ENCODE data around the gene ING3.
"Not testable (repeated sequence)": the region's sequence is repeated elsewhere in the genome, so short reads cannot be mapped to it uniquely, and the experiment has no call there.

The ING3 gene

DNA sequence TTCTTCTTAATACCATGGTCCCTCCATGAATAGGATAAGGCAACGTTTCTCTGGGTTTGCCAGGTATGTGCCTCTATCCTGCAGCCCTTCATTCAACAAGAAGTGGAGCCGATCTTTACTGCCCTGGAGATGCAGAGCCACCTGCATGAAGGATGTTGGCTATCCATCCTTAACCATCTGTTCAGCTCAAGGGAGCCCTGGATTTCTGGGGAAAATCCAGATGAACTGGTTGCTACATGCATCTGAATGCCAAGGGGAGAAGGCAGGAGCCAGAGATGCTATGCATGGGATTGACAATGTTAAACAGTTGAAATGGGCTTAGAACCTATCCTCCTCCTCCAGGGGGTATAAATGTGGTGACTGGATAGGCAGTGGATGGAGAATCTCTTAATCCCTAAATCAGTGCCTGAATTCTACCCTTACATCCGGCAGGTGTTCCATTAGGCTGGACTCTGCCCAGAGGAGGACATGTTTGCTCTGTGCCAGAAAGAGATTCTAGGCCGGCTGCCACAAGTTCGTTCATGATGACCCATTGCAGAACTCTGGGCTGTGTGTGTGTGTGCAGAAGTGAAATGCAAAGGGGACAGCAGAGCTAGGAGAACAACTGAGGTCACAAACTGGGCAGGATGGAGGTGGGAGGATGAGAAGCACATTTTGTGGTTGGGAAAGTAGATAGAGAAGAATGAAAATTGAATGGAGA lies 53.6 kb downstream of the ING3 start:
- DNase-seq = no peak

GRCh38 chr7:121005058-121005457 lies 54.5 kb downstream of the ING3 start:
- not testable (repeated sequence) for DNase-seq

- DNase-seq = no peak
Observed at GRCh38 chr7:121005996-121006584, 55.5 kb downstream of the ING3 start.

- no peak for DNase-seq
Observed at GRCh38 chr7:121006711-121007315, 56.2 kb downstream of the ING3 start.

DNA sequence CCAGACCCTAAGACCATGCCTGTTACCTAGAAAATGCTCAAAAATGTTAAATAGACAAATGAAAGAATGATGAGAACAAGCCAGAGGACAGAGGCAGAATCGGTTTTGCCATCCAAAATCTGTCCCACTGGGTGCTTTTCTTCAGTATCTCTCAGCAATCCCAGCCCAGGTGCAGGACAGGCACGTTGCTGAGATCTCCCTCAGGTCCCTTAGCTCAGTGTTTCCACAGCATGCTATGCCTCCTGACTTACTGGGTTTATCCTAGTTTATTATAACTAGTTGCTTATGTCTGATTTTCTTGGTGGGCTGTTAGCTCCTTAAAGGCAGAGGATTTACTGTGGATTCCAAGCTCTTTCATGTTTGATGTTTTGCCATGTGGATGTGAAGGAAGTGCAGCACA lies 58.2 kb downstream of the ING3 start:
- DNase-seq = no peak

DNA sequence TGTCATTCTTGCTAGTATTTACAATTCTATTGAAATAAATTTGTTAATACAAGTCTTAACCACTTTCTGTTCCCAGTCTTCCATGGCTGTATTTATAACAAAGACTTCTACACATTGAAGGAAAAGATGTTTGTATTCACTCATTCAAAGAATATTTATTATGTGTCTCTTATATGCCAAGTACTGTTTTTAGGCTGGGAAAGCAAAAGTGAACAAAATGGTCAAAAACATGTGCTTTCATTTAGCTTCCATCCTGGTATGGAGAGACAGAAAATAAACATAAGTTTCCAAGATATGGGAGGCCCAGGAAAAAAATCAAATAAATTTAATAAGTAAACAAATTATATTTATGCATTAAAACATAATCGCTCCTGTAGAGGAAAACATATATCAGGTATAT lies 60.8 kb downstream of the ING3 start:
- no peak for DNase-seq

- no peak for DNase-seq
Observed at GRCh38 chr7:121012170-121012874, 61.7 kb downstream of the ING3 start.

DNA sequence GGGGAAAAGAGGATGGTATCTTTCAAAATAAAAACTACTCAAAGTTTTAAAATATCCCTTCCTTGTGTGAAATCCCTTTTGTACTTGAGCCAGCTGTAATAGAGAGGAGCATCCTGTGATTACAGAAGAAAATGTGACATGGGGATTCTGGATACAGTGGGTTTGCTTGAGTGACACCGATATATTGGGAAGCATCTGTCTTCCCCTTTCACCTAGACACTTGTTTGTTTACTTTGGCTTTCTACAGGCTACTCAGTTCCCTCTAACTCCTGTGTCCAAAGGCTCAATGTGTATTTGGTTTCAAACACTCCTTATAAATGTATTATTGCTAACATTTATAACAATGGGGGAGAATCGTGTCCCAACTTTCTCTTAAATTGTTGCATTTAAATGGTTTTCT lies 62.3 kb downstream of the ING3 start:
- no peak for DNase-seq

DNA sequence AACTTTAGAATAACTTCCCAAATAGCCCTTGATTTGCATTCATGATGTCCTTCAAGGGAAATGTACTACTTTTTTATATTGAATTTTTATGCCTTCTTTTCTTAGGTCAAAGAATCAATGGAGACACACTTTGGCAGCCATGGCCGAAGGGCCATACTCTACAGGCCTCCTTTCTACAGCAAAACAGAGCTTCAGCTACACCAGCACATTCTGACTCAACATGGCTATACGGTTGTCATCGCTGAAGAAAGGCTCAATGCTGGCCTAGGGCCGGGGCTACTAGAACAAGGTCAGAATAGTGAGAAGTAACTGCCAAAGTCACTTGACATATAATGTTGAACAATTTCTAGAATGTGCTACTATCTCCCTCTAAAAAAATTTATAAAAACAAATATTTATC lies 65.0 kb downstream of the ING3 start:
- no peak for DNase-seq

GRCh38 chr7:121016966-121017365 lies 66.4 kb downstream of the ING3 start:
- no peak for DNase-seq

GRCh38 chr7:121017586-121017985 lies 67.0 kb downstream of the ING3 start:
- no peak for DNase-seq

DNA sequence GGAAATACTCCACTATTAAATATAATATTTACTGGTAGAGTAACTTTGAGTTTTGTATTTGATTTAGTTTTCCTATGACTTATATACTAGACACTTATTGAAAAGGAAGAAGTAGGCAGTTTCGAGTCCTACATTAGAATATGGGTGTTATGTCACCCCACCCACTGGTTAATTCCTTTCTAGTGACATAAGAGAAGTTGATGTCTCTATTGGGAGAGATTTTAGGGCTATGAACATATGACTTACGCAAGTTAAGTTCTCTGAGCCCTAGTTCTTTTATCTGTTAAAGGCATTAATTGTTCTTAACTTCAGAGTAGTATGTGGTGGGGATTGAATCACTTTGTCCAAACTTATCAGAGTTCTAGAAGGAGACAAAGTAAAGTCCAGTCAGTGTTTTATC lies 68.4 kb downstream of the ING3 start:
- no peak for DNase-seq

GRCh38 chr7:121020249-121020988 lies 69.8 kb downstream of the ING3 start:
- DNase-seq = no peak

DNA sequence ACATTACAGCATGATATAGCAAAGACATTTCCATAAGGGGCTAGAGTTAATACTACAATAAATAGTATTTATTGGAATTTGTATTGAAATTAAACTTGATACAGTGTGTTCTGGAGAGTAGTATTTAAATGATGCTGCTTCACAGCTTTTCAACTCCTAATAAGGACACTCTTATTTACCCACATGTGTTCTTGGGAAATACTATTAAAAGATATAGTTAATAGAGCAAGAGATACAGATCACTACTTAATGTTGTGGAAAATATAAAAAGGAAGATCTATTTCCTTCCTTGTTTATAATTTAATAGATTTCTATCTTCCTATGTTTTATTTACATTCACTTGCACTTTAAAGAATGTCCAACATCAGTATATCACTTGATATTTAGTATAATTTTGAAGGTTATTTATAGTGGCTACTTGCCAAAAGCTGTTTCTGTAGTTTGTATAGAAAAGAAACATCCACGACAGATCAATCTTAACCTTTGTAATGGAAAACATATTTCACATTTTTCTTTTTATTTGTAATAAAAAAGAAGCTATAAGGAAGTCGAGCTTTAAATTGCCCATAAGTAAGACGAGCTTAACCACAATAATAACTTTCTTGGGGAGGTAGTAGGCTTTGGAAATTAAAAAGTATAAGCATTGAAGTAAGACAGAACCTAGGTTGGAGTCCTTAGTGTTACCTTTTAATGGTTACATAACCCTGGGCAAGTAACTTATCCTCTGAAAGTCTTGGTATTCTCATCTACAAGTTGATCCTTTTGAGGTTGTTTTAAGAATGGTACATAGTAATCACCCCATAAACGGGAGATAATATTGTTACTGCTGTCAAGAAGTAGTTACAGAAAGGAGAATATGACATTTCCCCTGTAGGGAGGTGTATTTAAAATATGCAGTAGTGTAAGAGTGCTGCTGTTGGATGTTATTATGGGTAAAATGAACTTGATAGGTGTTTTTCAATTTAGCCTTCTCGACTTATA lies 70.7 kb downstream of the ING3 start:
- no peak for DNase-seq

GRCh38 chr7:121023194-121023593 lies 72.6 kb downstream of the ING3 start:
- no peak for DNase-seq

DNA sequence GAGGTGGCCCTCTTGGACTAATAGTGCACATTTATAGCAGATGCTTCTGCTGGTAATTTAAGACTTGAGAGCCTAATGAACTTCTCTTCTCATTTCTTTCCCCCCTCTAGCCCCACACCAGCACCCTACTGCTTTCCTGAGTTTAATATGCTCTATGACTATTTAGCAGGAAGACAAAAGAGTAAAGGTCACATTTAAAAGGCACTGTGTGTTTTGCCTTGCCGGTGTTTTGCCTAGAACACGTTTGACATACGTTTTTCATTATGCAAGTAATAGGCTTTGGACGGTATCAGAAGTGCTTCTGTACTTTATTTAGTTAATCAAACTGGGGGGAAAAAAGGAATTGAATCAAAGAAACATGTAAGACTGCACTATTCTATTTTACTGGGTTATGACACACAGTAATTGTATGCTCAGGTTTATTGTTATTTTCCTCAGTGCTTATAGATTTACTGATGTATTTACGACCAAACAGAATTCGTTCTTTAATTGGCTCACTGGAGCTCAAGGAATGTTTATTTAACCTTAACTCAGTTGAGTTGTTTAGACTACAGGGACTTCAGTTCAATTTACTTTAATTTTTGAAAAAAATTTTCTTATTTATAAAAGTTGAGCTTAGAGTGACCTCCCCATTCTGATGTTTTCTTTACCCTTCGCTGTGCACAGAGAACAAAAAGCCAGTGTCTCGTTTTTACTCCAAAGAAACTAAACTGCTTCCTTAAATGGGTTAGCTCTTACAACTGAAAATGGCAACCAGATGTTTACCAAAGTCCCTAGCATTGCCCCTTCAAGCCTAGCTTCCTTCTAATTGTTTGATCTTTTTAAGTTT lies 73.3 kb downstream of the ING3 start:
- DNase-seq = no peak

DNA sequence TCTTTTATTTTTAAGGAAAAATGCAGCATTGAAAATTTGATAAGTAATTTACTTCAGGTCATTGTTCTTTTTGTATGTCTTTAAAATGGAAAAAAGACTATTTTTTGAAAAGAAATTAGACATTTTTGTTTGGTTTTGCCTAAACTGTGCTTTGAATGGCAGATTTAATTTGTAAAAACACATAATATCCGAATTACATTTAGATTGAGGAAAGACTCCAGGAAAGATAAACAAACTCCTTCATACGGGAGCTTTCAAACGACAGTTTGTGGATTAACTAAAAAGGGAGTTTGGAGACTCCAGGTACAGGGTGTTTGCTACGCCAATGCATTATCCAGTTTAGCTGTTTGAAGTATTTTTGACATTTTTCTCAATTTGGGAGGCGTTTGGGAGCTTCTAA lies 74.0 kb downstream of the ING3 start:
- no peak for DNase-seq

DNA sequence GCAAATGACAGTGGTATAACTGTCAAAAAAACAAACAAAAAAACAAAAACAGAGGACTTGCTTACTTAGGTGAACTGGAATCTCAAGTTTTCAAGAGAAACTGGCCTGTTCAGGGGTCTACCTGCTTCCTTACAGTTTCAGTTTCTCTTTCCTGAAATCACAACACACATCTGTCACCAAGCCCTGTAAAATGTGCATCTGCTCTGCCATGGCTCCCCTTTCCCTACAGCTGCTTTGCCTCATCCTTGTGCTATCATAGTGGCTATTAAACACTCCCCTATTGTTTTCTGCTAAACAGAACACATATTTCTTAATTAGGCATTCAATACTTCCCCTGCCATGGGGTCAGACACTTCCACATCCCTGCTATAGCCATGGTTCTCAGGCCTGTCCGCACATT lies 75.6 kb downstream of the ING3 start:
- no peak for DNase-seq

GRCh38 chr7:121026577-121027111 lies 76.1 kb downstream of the ING3 start:
- no peak for DNase-seq
